GM23338 (cell line): ENCODE data around the gene PSMB5. TPM values are rescaled to one million over a fixed set of nuclear protein-coding genes. Genes with fewer than 3 reads are reported as not detected.

Experiments
- ATAC-seq: fragments of 200-7000 bp; cut with Tn5 transposase; 3 replicates; pipeline ENCODE4 v1.9.1; 2020
- DNase-seq: peaks from one replicate; pipeline ENCODE4 v3.0.0-alpha.2; 2015; ENCODE audit warnings: low spot score
- H2AFZ ChIP-seq: fragments of 200-600 bp; sonication (generic); 2 replicates; pipeline ENCODE4 v1.8.0; 2016; ENCODE audit warnings: antibody characterized with exemption, mild to moderate bottlenecking, moderate library complexity
- H3F3A ChIP-seq: fragments of 200-600 bp; sonication (generic); replicated peaks from 2 replicates; pipeline ENCODE4 v1.8.0; 2017; ENCODE audit warnings: antibody characterized with exemption, mixed run types, low read depth
- H3K27ac ChIP-seq: fragments of 200-600 bp; sonication (generic); 2 replicates; pipeline ENCODE4 v1.6.1; 2016; ENCODE audit warnings: low read depth
- H3K27me3 ChIP-seq: fragments of 200-600 bp; sonication (generic); 2 replicates; pipeline ENCODE4 v1.8.0; 2016; ENCODE audit warnings: mild to moderate bottlenecking, mixed run types, moderate library complexity; ENCODE audit not compliant: insufficient read depth
- H3K36me3 ChIP-seq: fragments of 200-600 bp; sonication (generic); 2 replicates; pipeline ENCODE4 v1.8.0; 2016; ENCODE audit warnings: mild to moderate bottlenecking; ENCODE audit not compliant: insufficient read depth
- H3K4me1 ChIP-seq: fragments of 200-600 bp; sonication (generic); 2 replicates; pipeline ENCODE4 v1.8.0; 2016; ENCODE audit warnings: mild to moderate bottlenecking, moderate library complexity; ENCODE audit not compliant: insufficient read depth
- H3K4me2 ChIP-seq: fragments of 200-600 bp; sonication (generic); 2 replicates; pipeline ENCODE4 v1.7.1; 2017; ENCODE audit warnings: mixed run types
- H3K4me3 ChIP-seq: fragments of 200-600 bp; sonication (generic); 2 replicates; pipeline ENCODE4 v1.6.1; 2016; ENCODE audit warnings: mixed run types
- H3K79me2 ChIP-seq: fragments of 200-600 bp; sonication (generic); replicated peaks from 2 replicates; pipeline ENCODE4 v1.8.0; 2017; ENCODE audit warnings: mild to moderate bottlenecking; ENCODE audit not compliant: insufficient read depth
- H3K9me2 ChIP-seq: fragments of 200-600 bp; sonication (generic); 2 replicates; pipeline ENCODE4 v1.8.0; 2017; ENCODE audit not compliant: insufficient read depth
- H4K20me1 ChIP-seq: fragments of 200-600 bp; sonication (generic); replicated peaks from 2 replicates; pipeline ENCODE4 v1.8.0; 2017; ENCODE audit warnings: mild to moderate bottlenecking; ENCODE audit not compliant: insufficient read depth
- H3K27ac Mint-ChIP-seq: 2 replicates; pipeline ENCODE4 v1.8.0; 2020; ENCODE audit warnings: inconsistent platforms, mild to moderate bottlenecking, moderate library complexity, mixed read lengths
- H3K27me3 Mint-ChIP-seq: 3 replicates; pipeline ENCODE4 v1.8.0; 2022; ENCODE audit warnings: low read depth, mild to moderate bottlenecking, moderate library complexity, mixed read lengths, inconsistent platforms; ENCODE audit not compliant: insufficient read depth, poor library complexity
- H3K36me3 Mint-ChIP-seq: 3 replicates; pipeline ENCODE4 v1.8.0; 2021; ENCODE audit warnings: low read depth, mild to moderate bottlenecking, inconsistent platforms, moderate library complexity, mixed read lengths
- H3K4me1 Mint-ChIP-seq: 3 replicates; pipeline ENCODE4 v1.8.0; 2020; ENCODE audit warnings: mild to moderate bottlenecking, inconsistent platforms, mixed read lengths
- H3K4me3 Mint-ChIP-seq: 3 replicates; pipeline ENCODE4 v1.8.0; 2021; ENCODE audit warnings: moderate library complexity, mild to moderate bottlenecking, inconsistent platforms, mixed read lengths
- H3K9me3 Mint-ChIP-seq: 3 replicates; pipeline ENCODE4 v1.8.0; 2020; ENCODE audit warnings: moderate library complexity, mild to moderate bottlenecking, inconsistent platforms, mixed read lengths
- CREB1 ChIP-seq: fragments of 250-450 bp; sonication (Bioruptor Pico); IDR thresholded peaks from 2 replicates; pipeline ENCODE4 v1.5.0; 2020; ENCODE audit warnings: low read depth, mild to moderate bottlenecking, moderate library complexity
- CTCF ChIP-seq, 2 experiments: fragments of 200-600 bp in 1 of 2; sonication (generic) in 1 of 2; conservative IDR thresholded peaks; 2 replicates each; pipeline versions ENCODE4 v1.5.1 to v1.6.1; 2016 to 2017; ENCODE audit warnings: antibody characterized with exemption in 2 of 2, low read depth in 2 of 2, mild to moderate bottlenecking in 2 of 2, moderate library complexity in 1 of 2
- EZH2 ChIP-seq: fragments of 200-600 bp; sonication (generic); IDR thresholded peaks from one replicate; pipeline ENCODE4 v1.8.0; 2017; ENCODE audit warnings: antibody characterized with exemption, mild to moderate bottlenecking, low read depth; ENCODE audit not compliant: unreplicated experiment
- EZH2phosphoT487 ChIP-seq: fragments of 200-600 bp; sonication (generic); IDR thresholded peaks from one replicate; pipeline ENCODE4 v1.8.1; 2018; ENCODE audit warnings: antibody characterized with exemption; ENCODE audit not compliant: unreplicated experiment
- JUNB ChIP-seq: IDR thresholded peaks from one replicate; pipeline ENCODE4 v1.6.1; 2016; ENCODE audit warnings: antibody characterized with exemption; ENCODE audit not compliant: unreplicated experiment
- NANOG ChIP-seq: IDR thresholded peaks from 2 replicates; pipeline ENCODE4 v1.6.1; 2016; ENCODE audit warnings: antibody characterized with exemption, borderline replicate concordance
- POLR2AphosphoS5 ChIP-seq: IDR thresholded peaks from 2 replicates; pipeline ENCODE4 v1.6.1; 2016; ENCODE audit warnings: antibody characterized with exemption, low read depth
- REST ChIP-seq: IDR thresholded peaks from one replicate; pipeline ENCODE4 v1.6.1; 2018; ENCODE audit warnings: antibody characterized with exemption; ENCODE audit not compliant: unreplicated experiment
- STAT1 ChIP-seq: IDR thresholded peaks from one replicate; pipeline ENCODE4 v1.6.1; 2016; ENCODE audit warnings: antibody characterized with exemption; ENCODE audit not compliant: unreplicated experiment
- ZNF114 ChIP-seq: fragments of 250-450 bp; sonication (Bioruptor Pico); IDR thresholded peaks from 2 replicates; pipeline ENCODE4 v1.5.0; 2020; ENCODE audit warnings: mild to moderate bottlenecking, moderate library complexity
- ZNF331 ChIP-seq: fragments of 250-450 bp; sonication (Bioruptor Pico); IDR thresholded peaks from 2 replicates; pipeline ENCODE4 v1.5.0; 2020; ENCODE audit warnings: low read depth, mild to moderate bottlenecking, moderate library complexity
- ZNF462 ChIP-seq: fragments of 250-450 bp; sonication (Bioruptor Pico); IDR thresholded peaks from 2 replicates; pipeline ENCODE4 v1.5.0; 2020; ENCODE audit warnings: mild to moderate bottlenecking, moderate library complexity
- polyA plus RNA-seq: library from polyadenylated mRNA; unstranded; fragments of >200 nt; fragmentation: Nextera tagmentation; extraction: Ambion mirVana; gene quantifications from 2 replicates; pipeline ENCODE4 v1.2.1, GENCODE V29; 2016
- total RNA-seq: library from RNA; depleted of rRNA; stranded (reverse); fragments of >200 nt; shearing (Covaris generic); gene quantifications from 2 replicates; pipeline ENCODE4 v1.2.3, GENCODE V29; 2014
- TF ChIP-seq, protein P1 (sequence below): IDR thresholded peaks from 2 replicates; pipeline ENCODE4 v1.6.1; 2016; ENCODE audit warnings: antibody characterized with exemption

Gene PSMB5
- total and polyA plus RNA-seq, 2 experiments from 2014 or later: 265 to 341 TPM

DNA sequence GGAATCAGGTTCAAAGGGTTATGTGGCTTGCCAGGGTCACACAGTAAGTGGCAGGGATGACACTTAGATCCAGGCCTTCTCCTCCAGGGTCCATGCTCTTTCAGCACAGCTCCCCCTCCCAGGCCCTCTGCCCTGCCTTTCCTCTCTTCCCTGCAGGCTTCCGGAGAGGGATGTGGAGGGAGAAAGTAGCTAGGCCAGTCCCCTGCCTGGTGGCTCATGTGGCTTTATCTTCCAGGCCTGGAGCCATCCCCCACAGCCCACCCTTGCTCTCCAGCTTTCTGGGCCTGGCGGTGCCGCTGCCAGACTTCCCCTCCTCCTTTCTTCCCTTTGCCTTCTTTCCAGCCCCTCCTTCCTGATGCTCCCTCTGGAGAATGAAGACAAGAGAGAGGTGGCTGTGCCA lies 9.1 kb upstream of the PSMB5 start:
- H3K27me3 Mint-ChIP-seq: peaks cover 17% of the 10 kb centered on the region
- no peaks in the 10 kb centered on the region for H3K4me1 ChIP-seq
- no peak for DNase-seq
- no peak overlapping the region for H3K4me3 Mint-ChIP-seq
- no peaks in the 10 kb centered on the region for H4K20me1 ChIP-seq
- H3K4me1 Mint-ChIP-seq: peaks cover 20% of the 10 kb centered on the region
- TF ChIP-seq NANOG: no peak
- TF ChIP-seq, protein P1, sequence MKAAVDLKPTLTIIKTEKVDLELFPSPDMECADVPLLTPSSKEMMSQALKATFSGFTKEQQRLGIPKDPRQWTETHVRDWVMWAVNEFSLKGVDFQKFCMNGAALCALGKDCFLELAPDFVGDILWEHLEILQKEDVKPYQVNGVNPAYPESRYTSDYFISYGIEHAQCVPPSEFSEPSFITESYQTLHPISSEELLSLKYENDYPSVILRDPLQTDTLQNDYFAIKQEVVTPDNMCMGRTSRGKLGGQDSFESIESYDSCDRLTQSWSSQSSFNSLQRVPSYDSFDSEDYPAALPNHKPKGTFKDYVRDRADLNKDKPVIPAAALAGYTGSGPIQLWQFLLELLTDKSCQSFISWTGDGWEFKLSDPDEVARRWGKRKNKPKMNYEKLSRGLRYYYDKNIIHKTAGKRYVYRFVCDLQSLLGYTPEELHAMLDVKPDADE: no peak
- TF ChIP-seq POLR2AphosphoS5: no peak
- TF ChIP-seq ZNF114 (CRISPR knock-in tag): no peak
- no peak for TF ChIP-seq CREB1 (CRISPR knock-in tag)
- TF ChIP-seq EZH2: no peak
- no peak for TF ChIP-seq JUNB
- TF ChIP-seq ZNF462 (CRISPR knock-in tag): no peak
- TF ChIP-seq REST: no peak
- no peak for TF ChIP-seq STAT1
- no peak for TF ChIP-seq CTCF (conservative IDR thresholded peaks at IDR 0.05; ENCODE audit: low read depth in 2 of 2)
- no peak for TF ChIP-seq ZNF331 (CRISPR knock-in tag)
- TF ChIP-seq EZH2phosphoT487: no peak
- no peaks in the 10 kb centered on the region; the same call in 2 of the 3 replicates for H3K9me3 Mint-ChIP-seq
- no peaks in the 10 kb centered on the region for H3K79me2 ChIP-seq
- no peak overlapping the region for H3K4me3 ChIP-seq
- no peak for ATAC-seq
- H3K4me2 ChIP-seq: no peak overlapping the region
- no peak overlapping the region for H2AFZ ChIP-seq
- H3K36me3 Mint-ChIP-seq: peaks cover 9% of the 10 kb centered on the region
- no peaks in the 10 kb centered on the region for H3K27me3 ChIP-seq
- H3K27ac Mint-ChIP-seq: no peak overlapping the region
- no peaks in the 10 kb centered on the region for H3K9me2 ChIP-seq
- no peak overlapping the region for H3K27ac ChIP-seq
- H3F3A ChIP-seq: no peaks in the 10 kb centered on the region
- H3K36me3 ChIP-seq: no peaks in the 10 kb centered on the region
